ENCODE data around the gene MCTP1. TPM values are rescaled to one million over a fixed set of nuclear protein-coding genes. Genes with fewer than 3 reads are reported as not detected.
A peak's percentile ranks its signal among the peaks of the same experiment; 100 is the strongest.

MCTP1 gene
- 19.3 TPM for total RNA-seq
- polyA plus RNA-seq (ENCODE audit: insufficient read depth, low read depth, low replicate concordance) = 1.4 TPM
- long read RNA-seq, donor 1 = 0 reads
- long read RNA-seq, donor 2 = 0 reads
- long read RNA-seq, donor 3 = 0 reads
- long read RNA-seq, donor 4 = 0 reads
- long read RNA-seq, donor 5 = 0 reads
- long read RNA-seq, donor 6 = 0 reads
- long read RNA-seq, donor 7, partial matches to known transcripts = 2 of 3 reads
- long read RNA-seq, donor 7, other reads (novel, unspliced or antisense) = 1 of 3 reads
- long read RNA-seq, donor 8 = 0 reads
- long read RNA-seq, donor 9 = 0 reads
- long read RNA-seq, donor 10 = 0 reads

DNA sequence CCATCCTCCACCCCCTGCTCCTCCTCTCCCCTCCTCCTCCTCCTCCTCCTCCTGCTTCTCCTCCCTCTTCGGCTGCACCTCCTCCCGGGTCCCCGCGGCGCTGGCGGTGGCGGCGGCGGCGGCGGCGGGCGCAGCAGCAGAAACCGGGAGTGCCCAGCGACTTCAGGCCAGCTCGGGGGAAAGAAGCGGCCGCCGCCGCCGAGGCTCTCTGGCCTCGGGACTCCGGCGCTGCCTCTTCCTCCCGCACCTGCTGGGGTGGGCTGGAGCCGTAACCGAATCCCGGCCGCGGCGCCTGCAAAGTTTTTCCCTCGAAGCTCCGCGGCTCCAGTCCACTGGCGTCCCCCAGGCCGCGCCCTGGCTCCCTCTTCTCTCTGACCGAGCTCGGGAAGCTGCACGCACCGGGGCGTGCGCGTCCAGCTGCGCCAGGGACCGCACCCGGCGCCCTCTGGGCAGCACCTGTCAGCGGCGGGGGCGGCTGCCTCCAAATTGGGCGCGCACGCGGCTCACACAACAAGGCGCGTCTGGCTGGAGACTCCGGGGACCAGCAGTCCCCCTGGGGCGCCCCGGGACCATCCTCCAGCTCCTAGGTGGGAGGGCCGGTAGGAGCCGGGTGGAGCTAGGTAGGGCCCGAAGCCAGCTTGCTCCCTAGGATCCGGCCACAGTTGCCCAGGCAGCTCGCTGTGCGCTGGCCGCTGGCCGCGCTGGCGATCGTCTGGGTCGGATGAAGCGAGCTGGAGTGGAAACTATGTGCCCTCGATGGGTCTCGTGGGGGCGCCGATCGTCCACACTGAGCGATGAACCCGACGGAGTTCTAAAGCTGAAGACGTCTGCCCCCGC is at the start of gene MCTP1:
MCTP1 (minus strand) TSS at position 523 of the 837 bp plus-strand sequence.
- Histone ChIP-seq H3K4me3 (ENCODE audit: low read length in 3 of 3) (peak within 1 kb of the TSS; percentile 17 to 60 (median 53)), H3K27me3 (ENCODE audit: control insufficient read depth, insufficient read depth, low read length) (peaks cover 24% of the 10 kb centered on the region), H3K9me3 (ENCODE audit: control insufficient read depth in 2 of 3, insufficient read depth in 1 of 3, low read length in 3 of 3) (no peaks in the 10 kb centered on the region), H3K4me1 (ENCODE audit: control insufficient read depth in 2 of 3, insufficient read depth in 2 of 3, low read depth in 1 of 3, low read length in 3 of 3) (peaks cover 0 to 5% (median 4%) of the 10 kb centered on the region in 3 donors), H3K27ac (ENCODE audit: low read depth in 2 of 2, low read length in 2 of 2) (no peak within 1 kb of the TSS), H3K36me3 (ENCODE audit: control insufficient read depth in 2 of 3, insufficient read depth in 3 of 3, low read length in 3 of 3) (no peaks in the 10 kb centered on the region), H3K9ac (ENCODE audit: low read length in 3 of 3) (no peak within 1 kb of the TSS)
- TF ChIP-seq, protein P1, sequence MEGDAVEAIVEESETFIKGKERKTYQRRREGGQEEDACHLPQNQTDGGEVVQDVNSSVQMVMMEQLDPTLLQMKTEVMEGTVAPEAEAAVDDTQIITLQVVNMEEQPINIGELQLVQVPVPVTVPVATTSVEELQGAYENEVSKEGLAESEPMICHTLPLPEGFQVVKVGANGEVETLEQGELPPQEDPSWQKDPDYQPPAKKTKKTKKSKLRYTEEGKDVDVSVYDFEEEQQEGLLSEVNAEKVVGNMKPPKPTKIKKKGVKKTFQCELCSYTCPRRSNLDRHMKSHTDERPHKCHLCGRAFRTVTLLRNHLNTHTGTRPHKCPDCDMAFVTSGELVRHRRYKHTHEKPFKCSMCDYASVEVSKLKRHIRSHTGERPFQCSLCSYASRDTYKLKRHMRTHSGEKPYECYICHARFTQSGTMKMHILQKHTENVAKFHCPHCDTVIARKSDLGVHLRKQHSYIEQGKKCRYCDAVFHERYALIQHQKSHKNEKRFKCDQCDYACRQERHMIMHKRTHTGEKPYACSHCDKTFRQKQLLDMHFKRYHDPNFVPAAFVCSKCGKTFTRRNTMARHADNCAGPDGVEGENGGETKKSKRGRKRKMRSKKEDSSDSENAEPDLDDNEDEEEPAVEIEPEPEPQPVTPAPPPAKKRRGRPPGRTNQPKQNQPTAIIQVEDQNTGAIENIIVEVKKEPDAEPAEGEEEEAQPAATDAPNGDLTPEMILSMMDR (IDR thresholded peaks at IDR 0.05; ENCODE audit: borderline replicate concordance, extremely low read depth, insufficient read depth) = no peak
- FAIRE-seq (no peak), DNase-seq (peak; percentile 64 to 80 (median 68))
- intact Hi-C loops (cut with DNase I) = no loop called here

DNA sequence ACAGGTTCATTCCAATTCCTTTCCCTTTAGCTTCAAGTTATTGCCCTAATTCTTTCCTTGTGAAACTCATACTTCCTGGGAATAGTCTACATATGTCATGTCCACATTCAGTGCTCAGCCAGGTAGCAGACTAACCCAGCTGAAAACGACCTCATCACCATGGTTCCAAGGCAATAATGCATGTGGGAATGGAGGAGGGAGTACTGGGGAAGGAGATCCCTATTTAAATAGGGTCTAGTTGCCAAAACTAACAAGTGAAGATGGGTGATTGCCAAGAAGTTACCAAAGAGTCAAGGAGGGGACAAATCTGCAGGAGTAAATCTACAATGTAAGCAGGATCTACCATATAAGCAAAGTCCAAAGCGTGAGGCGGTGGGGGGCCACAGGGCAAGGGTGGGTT is 47.3 kb upstream of the MCTP1 start:
- no peak overlapping the region for H3K27ac ChIP-seq (ENCODE audit: low read depth in 2 of 2, low read length in 2 of 2)
- peak in 1 of 5 donors; percentile 4 for DNase-seq
- no peaks in the 10 kb centered on the region for H3K9me3 ChIP-seq (ENCODE audit: control insufficient read depth in 2 of 3, insufficient read depth in 1 of 3, low read length in 3 of 3)
- H3K36me3 ChIP-seq (ENCODE audit: control insufficient read depth in 2 of 3, insufficient read depth in 3 of 3, low read length in 3 of 3) = no peaks in the 10 kb centered on the region
- H3K4me1 ChIP-seq (ENCODE audit: control insufficient read depth in 2 of 3, insufficient read depth in 2 of 3, low read depth in 1 of 3, low read length in 3 of 3) = no peaks in the 10 kb centered on the region
- TF ChIP-seq, protein P1 (IDR thresholded peaks at IDR 0.05; ENCODE audit: borderline replicate concordance, extremely low read depth, insufficient read depth) = no peak
- H3K4me3 ChIP-seq (ENCODE audit: low read length in 3 of 3) = no peak overlapping the region
- H3K9ac ChIP-seq (ENCODE audit: low read length in 3 of 3) = no peak overlapping the region
- H3K27me3 ChIP-seq (ENCODE audit: control insufficient read depth, insufficient read depth, low read length) = no peaks in the 10 kb centered on the region
- intact Hi-C loops (cut with DNase I) = no loop called here
- no peak for FAIRE-seq

DNA sequence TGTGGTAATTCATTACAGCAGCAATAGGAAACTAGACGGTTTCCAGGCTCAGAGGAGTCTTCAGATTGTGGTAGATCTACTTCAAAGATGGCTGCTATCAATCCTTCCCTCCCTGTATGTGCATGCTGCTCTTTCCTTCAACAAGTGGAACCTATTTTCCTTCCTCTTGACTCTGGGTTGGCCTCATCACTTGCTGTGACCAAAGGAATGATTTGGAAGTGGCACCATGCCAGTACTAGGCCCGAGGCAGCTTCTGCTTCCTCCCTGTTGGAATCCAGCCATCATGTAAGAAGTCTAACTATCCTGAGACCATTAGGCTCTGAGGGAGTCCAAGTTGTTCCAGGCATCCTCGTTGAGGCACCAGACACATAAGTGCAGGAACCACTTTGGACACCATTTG is 46.5 kb upstream of the MCTP1 start:
- Histone ChIP-seq H3K9me3 (ENCODE audit: control insufficient read depth in 2 of 3, insufficient read depth in 1 of 3, low read length in 3 of 3) (no peaks in the 10 kb centered on the region), H3K4me3 (ENCODE audit: low read length in 3 of 3) (no peak overlapping the region), H3K27me3 (ENCODE audit: control insufficient read depth, insufficient read depth, low read length) (no peaks in the 10 kb centered on the region), H3K4me1 (ENCODE audit: control insufficient read depth in 2 of 3, insufficient read depth in 2 of 3, low read depth in 1 of 3, low read length in 3 of 3) (no peaks in the 10 kb centered on the region), H3K27ac (ENCODE audit: low read depth in 2 of 2, low read length in 2 of 2) (no peak overlapping the region), H3K36me3 (ENCODE audit: control insufficient read depth in 2 of 3, insufficient read depth in 3 of 3, low read length in 3 of 3) (no peaks in the 10 kb centered on the region), H3K9ac (ENCODE audit: low read length in 3 of 3) (no peak overlapping the region)
- DNase-seq (no peak), FAIRE-seq (no peak)
- TF ChIP-seq, protein P1 (IDR thresholded peaks at IDR 0.05; ENCODE audit: borderline replicate concordance, extremely low read depth, insufficient read depth) = no peak
- intact Hi-C loops (cut with DNase I) = no loop called here

Measured in kidney (tissue), 22 donors.